WI38 (cell line): ENCODE results near the gene AKR7A3.
"Not testable (repeated sequence)": the region's sequence is repeated elsewhere in the genome, so short reads cannot be mapped to it uniquely, and the experiment has no call there.

Experiments
- H3K4me3 ChIP-seq: 2 replicates; pipeline ENCODE4 v1.5.1; 2011; ENCODE audit warnings: low read depth, mild to moderate bottlenecking, control low read depth, low read length
- TF ChIP-seq, protein P1 (sequence below): IDR thresholded peaks from 2 replicates; pipeline ENCODE4 v1.5.1; 2012; ENCODE audit warnings: low read depth, mild to moderate bottlenecking, control low read depth, low read length

The AKR7A3 gene

DNA sequence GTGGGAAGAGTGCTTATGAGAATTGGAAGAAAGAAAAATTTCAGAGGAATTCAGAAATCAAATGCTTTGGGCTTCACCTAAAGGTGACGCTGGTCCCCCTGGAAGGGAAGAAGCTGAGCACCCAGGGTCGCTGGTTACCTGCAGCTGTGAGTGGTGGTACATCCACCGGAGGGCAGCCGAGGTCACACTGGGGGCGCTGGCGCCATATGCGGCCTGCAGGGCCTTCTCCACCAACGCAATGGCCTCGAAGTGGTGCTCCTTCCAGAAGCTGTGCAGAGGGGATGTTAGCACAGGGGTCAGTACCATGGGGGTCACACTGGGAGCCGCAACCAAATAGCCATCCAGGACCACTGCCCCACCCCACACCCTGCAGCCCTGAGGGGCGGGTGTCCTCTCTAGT is 17.3 kb upstream of the AKR7A3 start:
- no peak overlapping the region for H3K4me3 ChIP-seq
- TF ChIP-seq, protein P1, sequence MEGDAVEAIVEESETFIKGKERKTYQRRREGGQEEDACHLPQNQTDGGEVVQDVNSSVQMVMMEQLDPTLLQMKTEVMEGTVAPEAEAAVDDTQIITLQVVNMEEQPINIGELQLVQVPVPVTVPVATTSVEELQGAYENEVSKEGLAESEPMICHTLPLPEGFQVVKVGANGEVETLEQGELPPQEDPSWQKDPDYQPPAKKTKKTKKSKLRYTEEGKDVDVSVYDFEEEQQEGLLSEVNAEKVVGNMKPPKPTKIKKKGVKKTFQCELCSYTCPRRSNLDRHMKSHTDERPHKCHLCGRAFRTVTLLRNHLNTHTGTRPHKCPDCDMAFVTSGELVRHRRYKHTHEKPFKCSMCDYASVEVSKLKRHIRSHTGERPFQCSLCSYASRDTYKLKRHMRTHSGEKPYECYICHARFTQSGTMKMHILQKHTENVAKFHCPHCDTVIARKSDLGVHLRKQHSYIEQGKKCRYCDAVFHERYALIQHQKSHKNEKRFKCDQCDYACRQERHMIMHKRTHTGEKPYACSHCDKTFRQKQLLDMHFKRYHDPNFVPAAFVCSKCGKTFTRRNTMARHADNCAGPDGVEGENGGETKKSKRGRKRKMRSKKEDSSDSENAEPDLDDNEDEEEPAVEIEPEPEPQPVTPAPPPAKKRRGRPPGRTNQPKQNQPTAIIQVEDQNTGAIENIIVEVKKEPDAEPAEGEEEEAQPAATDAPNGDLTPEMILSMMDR: no peak

DNA sequence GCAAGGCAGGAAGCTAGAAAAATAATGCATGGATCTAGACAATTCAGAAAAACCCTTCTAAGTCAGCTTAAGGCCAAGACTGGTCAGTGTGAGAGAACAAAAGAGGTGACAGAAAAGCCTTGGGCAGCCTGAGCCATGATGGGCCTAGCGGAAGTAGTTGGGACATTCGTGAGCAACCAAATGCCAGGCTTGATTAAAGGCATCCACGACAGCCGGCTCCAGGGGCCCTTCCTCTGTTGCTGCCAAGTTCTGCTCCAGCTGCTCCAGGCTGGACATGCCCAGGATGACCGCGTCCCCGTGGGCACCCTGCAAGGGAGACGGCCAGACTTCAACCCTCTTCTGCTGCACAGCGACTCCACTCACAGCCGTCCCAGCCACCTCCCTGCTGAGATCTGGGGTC is 15.5 kb upstream of the AKR7A3 start:
- H3K4me3 ChIP-seq: not testable (repeated sequence)

DNA sequence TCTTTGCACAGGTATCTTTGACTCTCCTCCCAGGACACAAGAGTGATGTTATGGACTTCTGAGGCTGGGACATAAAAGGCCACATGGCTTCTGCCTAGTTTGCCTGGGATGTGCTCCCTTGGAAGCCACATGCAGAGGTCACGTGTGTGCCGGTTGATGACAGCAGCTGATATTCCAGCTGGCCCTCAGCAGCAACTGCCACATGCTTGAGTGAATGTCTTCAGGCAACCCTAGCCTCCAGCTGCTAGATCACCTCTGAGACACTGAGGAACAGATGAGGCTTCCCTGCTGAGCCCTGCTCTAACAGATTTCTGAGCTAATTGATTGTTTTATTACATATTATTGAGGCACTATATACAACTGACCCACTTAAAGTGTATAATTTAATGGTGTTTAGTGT is 11.6 kb upstream of the AKR7A3 start:
- no peak overlapping the region for H3K4me3 ChIP-seq
- TF ChIP-seq, protein P1: no peak

DNA sequence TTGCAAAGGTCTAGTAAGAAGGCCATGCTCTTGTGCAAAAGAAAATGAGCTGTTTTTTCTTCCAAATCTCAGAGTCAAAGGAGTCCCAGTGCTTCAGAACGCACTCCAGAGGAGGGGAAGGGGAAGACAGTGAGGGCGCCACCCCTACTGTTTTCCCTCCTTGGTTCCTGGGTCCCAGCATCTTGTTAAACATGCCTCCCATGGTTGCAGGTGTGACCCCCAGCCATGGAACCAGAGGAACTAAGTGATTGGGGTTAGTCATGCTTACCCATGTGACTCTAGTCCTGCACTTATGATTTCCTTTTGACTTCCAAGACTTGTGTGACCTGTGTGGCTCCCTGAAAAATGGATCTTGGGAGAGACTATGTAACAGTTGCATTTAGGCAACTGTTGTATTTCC is 6.1 kb upstream of the AKR7A3 start:
- no peak overlapping the region for H3K4me3 ChIP-seq
- TF ChIP-seq, protein P1: no peak

DNA sequence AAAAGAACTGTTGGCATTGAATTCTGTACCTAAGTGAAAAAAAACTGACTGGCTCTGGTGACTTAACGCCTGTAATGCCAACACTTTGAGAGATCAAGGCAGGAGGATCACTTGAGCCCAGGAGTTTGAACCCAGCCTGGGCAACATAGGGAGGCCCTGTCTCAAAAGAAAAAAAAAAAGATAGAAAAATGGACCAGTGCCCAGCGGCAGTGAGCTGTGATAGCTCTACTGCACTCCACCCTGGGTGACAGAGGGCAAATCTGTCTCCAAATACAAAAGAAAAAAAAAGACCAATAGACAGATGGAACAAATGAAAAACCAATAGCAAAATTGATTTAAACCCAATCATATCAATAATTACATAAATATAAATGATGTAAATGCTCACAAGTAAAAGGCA is 674 bp upstream of the AKR7A3 start:
- TF ChIP-seq, protein P1: no peak
- no peak overlapping the region for H3K4me3 ChIP-seq

DNA sequence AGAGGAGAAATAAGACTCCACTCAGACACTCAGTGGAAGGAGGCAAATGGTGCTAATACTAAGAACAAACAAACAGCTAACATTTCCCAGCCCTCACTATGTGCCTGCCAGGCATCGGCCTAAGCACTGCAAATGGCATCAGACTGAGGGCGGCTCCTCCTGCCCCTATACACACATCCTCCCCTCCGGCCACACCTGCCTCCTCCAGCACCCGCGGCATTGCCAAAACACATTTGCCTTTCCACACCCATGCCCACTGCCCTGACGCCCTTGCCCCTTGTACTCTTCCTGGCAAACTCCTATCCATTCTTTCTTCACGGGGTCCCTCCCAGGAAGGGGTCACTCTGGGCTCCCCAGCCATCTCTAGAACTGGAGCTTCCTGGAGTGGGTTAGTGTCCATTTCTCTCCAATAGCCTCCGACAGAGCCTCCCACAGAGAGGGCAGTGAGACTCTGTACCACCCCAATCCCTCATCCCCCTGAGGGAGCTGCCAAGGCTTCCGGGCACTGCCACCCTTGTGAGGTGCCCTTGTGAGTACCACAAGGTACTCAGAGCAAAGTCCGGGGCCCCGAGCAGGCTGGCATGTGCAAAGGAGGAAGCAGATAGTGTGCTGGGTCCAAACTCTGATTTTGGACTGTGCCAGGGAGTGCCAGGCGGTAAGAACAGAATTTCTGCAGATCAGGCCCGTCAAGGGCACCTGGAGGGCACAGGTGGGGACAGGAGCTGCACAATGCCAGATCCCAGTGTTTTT is 959 bp downstream of the AKR7A3 start:
- H3K4me3 ChIP-seq: no peak overlapping the region
- TF ChIP-seq, protein P1: no peak

DNA sequence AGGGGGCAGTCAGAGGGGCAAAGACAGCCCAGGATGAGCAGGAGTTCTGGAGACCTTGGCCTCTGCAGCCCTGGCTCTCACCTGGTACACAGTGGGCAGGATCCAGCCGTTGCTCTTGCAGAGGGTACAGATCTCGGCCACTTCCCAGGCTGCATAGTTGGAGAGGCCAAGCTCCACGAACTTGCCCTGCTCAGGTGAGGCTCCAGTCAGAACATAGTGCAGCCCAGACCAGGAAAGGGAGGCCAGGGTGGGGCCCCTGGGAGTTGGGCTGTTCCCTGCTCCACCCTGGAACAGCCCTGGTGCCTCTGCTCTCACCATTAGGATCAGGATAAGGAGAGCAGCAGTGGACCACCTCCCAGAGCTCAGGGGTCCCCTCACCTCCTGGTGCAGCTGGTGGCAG is 2.8 kb downstream of the AKR7A3 start:
- not testable (repeated sequence) for H3K4me3 ChIP-seq

DNA sequence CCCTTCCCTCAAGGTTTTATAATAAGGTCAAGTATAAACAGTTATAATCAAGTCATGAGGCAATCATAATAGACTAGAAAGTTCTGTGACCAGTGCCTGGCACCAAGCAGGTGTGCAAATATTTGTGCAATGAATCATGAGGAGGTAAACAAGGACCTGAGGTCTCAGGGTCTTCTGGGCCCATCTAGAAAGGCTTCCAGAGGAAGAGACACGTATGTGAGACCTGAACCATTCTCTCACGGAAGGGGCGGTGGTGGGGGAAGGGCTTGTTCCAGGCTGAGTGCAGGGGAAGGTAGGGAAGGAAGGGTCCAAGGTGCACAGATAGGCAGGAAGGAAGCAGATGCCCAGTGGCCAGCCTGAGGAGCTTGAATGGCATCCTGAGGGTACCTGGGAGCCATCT is 3.2 kb downstream of the AKR7A3 start:
- H3K4me3 ChIP-seq: not testable (repeated sequence)

DNA sequence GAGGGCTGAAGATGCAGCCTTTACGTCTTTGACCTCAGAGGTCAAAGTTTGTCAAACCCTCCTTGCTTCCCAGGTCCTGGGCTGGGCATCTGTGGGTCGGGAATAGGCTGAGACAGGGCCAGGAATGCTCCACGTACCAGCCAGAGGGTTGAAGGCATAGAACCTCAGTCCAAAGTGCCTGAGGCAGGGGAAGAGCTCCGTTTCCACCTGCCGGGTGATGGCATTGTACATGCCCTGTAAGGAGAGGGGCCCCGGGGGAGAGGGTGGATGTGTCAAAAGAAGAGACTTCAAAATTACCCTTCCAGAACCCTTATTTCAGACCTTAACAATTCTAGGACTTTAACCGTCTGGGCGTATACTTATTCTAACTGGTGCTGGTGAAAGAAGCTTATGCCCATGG is 3.7 kb downstream of the AKR7A3 start:
- TF ChIP-seq, protein P1: no peak
- no peak overlapping the region for H3K4me3 ChIP-seq
